IMR-90 (cell line): ENCODE measurements around the gene MYCBP. TPM values are rescaled to one million over a fixed set of nuclear protein-coding genes. Genes with fewer than 3 reads are reported as not detected.

Experiments
- ATAC-seq: fragments of 200-7000 bp; cut with Tn5 transposase; 2 replicates; pipeline ENCODE4 v1.9.1; 2020; ENCODE audit warnings: low read depth, mild to moderate bottlenecking, moderate library complexity
- BruUV-seq: library from RNA; stranded (reverse); fragments of 400-500 nt; replicated peaks from 2 replicates; lab custom pipeline; 2021; lab: Mats Ljungman, UMichigan
- CTCF ChIA-PET: fragments of 300-600 bp; formaldehyde crosslinking; extraction: SDS; loops from one replicate; lab custom pipeline; 2021; ENCODE audit warnings: antibody characterized with exemption; lab: Yijun Ruan, JAX
- POLR2A ChIA-PET: fragments of 300-600 bp; sonication (Branson Sonifier 250); formaldehyde crosslinking; loops from one replicate; lab custom pipeline; 2022; ENCODE audit warnings: antibody characterized with exemption; ENCODE audit not compliant: unreplicated experiment; lab: Charles Lee
- DNase-seq: peaks from one replicate; pipeline ENCODE4 v3.0.0; 2013
- H2AFZ ChIP-seq: replicated peaks from 2 replicates; pipeline ENCODE3; 2013; ENCODE audit warnings: low read length, mild to moderate bottlenecking; ENCODE audit not compliant: poor library complexity
- H2AK5ac ChIP-seq: 2 replicates; pipeline ENCODE4 v1.6.1; 2013; ENCODE audit warnings: low read depth, low read length, inconsistent platforms
- H2AK9ac ChIP-seq: replicated peaks from 2 replicates; pipeline ENCODE3; 2013; ENCODE audit warnings: mild to moderate bottlenecking, low read depth, low read length, moderate library complexity; ENCODE audit not compliant: poor library complexity
- H2BK120ac ChIP-seq: 2 replicates; pipeline ENCODE4 v1.6.1; 2013; ENCODE audit warnings: low read depth, low read length, inconsistent platforms
- H2BK15ac ChIP-seq: 3 replicates; pipeline ENCODE4 v1.6.1; 2013; ENCODE audit warnings: low read depth, low read length, inconsistent platforms
- H2BK20ac ChIP-seq: 2 replicates; pipeline ENCODE4 v1.6.1; 2013; ENCODE audit warnings: low read depth, mild to moderate bottlenecking, inconsistent platforms, low read length, moderate library complexity
- H2BK5ac ChIP-seq: 2 replicates; pipeline ENCODE4 v1.6.1; 2013; ENCODE audit warnings: mild to moderate bottlenecking, low read depth, low read length, inconsistent platforms; ENCODE audit not compliant: poor library complexity, severe bottlenecking
- H3K14ac ChIP-seq: replicated peaks from 2 replicates; pipeline ENCODE4 v1.6.1; 2013; ENCODE audit warnings: low read depth, low read length, inconsistent platforms
- H3K18ac ChIP-seq: 2 replicates; pipeline ENCODE4 v1.6.1; 2013; ENCODE audit warnings: low read depth, low read length, control low read depth
- H3K23ac ChIP-seq: 2 replicates; pipeline ENCODE4 v1.6.1; 2013; ENCODE audit warnings: low read depth, low read length, inconsistent platforms
- H3K27ac ChIP-seq: 2 replicates; pipeline ENCODE4 v1.5.1; 2013; ENCODE audit warnings: mild to moderate bottlenecking, control low read depth, low read length; ENCODE audit not compliant: insufficient read depth
- H3K27me3 ChIP-seq: 2 replicates; pipeline ENCODE4 v1.6.1; 2013; ENCODE audit warnings: low read length; ENCODE audit not compliant: control insufficient read depth, insufficient read depth
- H3K36me3 ChIP-seq: 2 replicates; pipeline ENCODE4 v1.6.1; 2013; ENCODE audit warnings: low read length, mixed read lengths; ENCODE audit not compliant: control insufficient read depth, insufficient read depth
- H3K4ac ChIP-seq: 2 replicates; pipeline ENCODE4 v1.6.1; 2013; ENCODE audit warnings: low read depth, low read length, inconsistent platforms
- H3K4me1 ChIP-seq: 2 replicates; pipeline ENCODE4 v1.6.1; 2013; ENCODE audit warnings: low read length, mixed read lengths; ENCODE audit not compliant: control insufficient read depth, insufficient read depth
- H3K4me2 ChIP-seq: 2 replicates; pipeline ENCODE4 v1.6.1; 2013; ENCODE audit warnings: low read depth, mild to moderate bottlenecking, control low read depth, low read length, moderate library complexity
- H3K4me3 ChIP-seq: 2 replicates; pipeline ENCODE4 v1.5.1; 2013; ENCODE audit warnings: low read depth, mild to moderate bottlenecking, control low read depth, low read length, moderate library complexity; ENCODE audit not compliant: insufficient read depth
- H3K56ac ChIP-seq: 2 replicates; pipeline ENCODE4 v1.6.1; 2013; ENCODE audit warnings: low read length, inconsistent platforms; ENCODE audit not compliant: insufficient read depth; ENCODE audit errors: extremely low read depth
- H3K79me1 ChIP-seq, 2 experiments: 2 replicates each; pipeline ENCODE4 v1.6.1; 2013; ENCODE audit warnings: low read length in 2 of 2, inconsistent platforms in 1 of 2, low read depth in 1 of 2
- H3K9ac ChIP-seq: 2 replicates; pipeline ENCODE4 v1.6.1; 2013; ENCODE audit warnings: low read depth, low read length, control low read depth
- H3K9me1 ChIP-seq: 2 replicates; pipeline ENCODE4 v1.6.1; 2013; ENCODE audit warnings: low read length, inconsistent platforms; ENCODE audit not compliant: insufficient read depth
- H3K9me3 ChIP-seq: 2 replicates; pipeline ENCODE4 v1.6.1; 2013; ENCODE audit warnings: low read length; ENCODE audit not compliant: control insufficient read depth, insufficient read depth
- H4K20me1 ChIP-seq: 2 replicates; pipeline ENCODE4 v1.6.1; 2013; ENCODE audit warnings: low read length, inconsistent platforms; ENCODE audit not compliant: insufficient read depth
- H4K5ac ChIP-seq: 2 replicates; pipeline ENCODE4 v1.6.1; 2013; ENCODE audit warnings: mild to moderate bottlenecking, low read depth, low read length, control low read depth
- H4K8ac ChIP-seq, 2 experiments: 2 replicates each; pipeline ENCODE4 v1.6.1; 2013; ENCODE audit warnings: low read depth in 2 of 2, low read length in 2 of 2, control low read depth in 1 of 2, inconsistent platforms in 1 of 2
- H4K91ac ChIP-seq: 2 replicates; pipeline ENCODE4 v1.6.1; 2013; ENCODE audit warnings: low read depth, low read length, inconsistent platforms; ENCODE audit not compliant: insufficient read depth
- BHLHE40 ChIP-seq: fragments of 150-350 bp; IDR thresholded peaks from 2 replicates; pipeline ENCODE4 v1.6.1; 2016; ENCODE audit warnings: mild to moderate bottlenecking, low read depth, low read length
- CEBPB ChIP-seq: IDR thresholded peaks from 2 replicates; pipeline ENCODE4 v1.6.1; 2012; ENCODE audit warnings: low read depth, low read length, improper control_type of control experiment
- CHD1 ChIP-seq: IDR thresholded peaks from 2 replicates; pipeline ENCODE4 v1.6.1; 2012; ENCODE audit warnings: low read depth, low read length, improper control_type of control experiment
- FOS ChIP-seq: fragments of 150-350 bp; IDR thresholded peaks from 2 replicates; pipeline ENCODE4 v1.6.1; 2016; ENCODE audit warnings: low read depth, low read length
- MAZ ChIP-seq: IDR thresholded peaks from 2 replicates; pipeline ENCODE4 v1.6.1; 2012; ENCODE audit warnings: low read depth, mild to moderate bottlenecking, low read length, improper control_type of control experiment, moderate library complexity, borderline replicate concordance
- MXI1 ChIP-seq: IDR thresholded peaks from 2 replicates; pipeline ENCODE4 v1.6.1; 2012; ENCODE audit warnings: low read depth, mild to moderate bottlenecking, low read length, moderate library complexity, borderline replicate concordance
- NFE2L2 ChIP-seq: fragments of 150-350 bp; IDR thresholded peaks from 2 replicates; pipeline ENCODE4 v1.6.1; 2016; ENCODE audit warnings: low read depth, mild to moderate bottlenecking, low read length
- POLR2A ChIP-seq: IDR thresholded peaks from 2 replicates; pipeline ENCODE4 v1.6.1; 2012; ENCODE audit warnings: mild to moderate bottlenecking, low read depth, low read length
- RAD21 ChIP-seq: IDR thresholded peaks from 2 replicates; pipeline ENCODE4 v1.6.1; 2012; ENCODE audit warnings: low read length, improper control_type of control experiment
- RCOR1 ChIP-seq: IDR thresholded peaks from 2 replicates; pipeline ENCODE4 v1.6.1; 2012; ENCODE audit warnings: mild to moderate bottlenecking, low read length, improper control_type of control experiment; ENCODE audit not compliant: insufficient replicate concordance
- RFX5 ChIP-seq: IDR thresholded peaks from 2 replicates; pipeline ENCODE4 v1.8.0; 2012; ENCODE audit warnings: low read depth, mild to moderate bottlenecking, low read length, moderate library complexity
- SMC3 ChIP-seq: fragments of 150-350 bp; IDR thresholded peaks from 2 replicates; pipeline ENCODE4 v1.6.1; 2016; ENCODE audit warnings: low read depth, mild to moderate bottlenecking, antibody characterized with exemption, low read length, moderate library complexity
- WGBS, 2 experiments: methylation state at CpG; one replicate each; pipeline versions ENCODE4 v1.1.5 to v1.1.7; 2013; ENCODE audit warnings: missing lambda C conversion rate in 2 of 2; ENCODE audit not compliant: insufficient read length in 1 of 2; ENCODE audit errors: extremely low coverage in 2 of 2; 5-methylcytosine and 5-hydroxymethylcytosine counted together
- dilution Hi-C: fragments of 300-500 bp; cut with HindIII; formaldehyde crosslinking; loops from one replicate; pipeline ENCODE4 v1.14.3; 2018; ENCODE audit warnings: low sequenced_read_pairs; ENCODE audit not compliant: unreplicated experiment
- in situ Hi-C: fragments of 300-500 bp; cut with MboI; formaldehyde crosslinking; loops from 3 replicates; pipeline ENCODE4 v1.14.3; 2019; ENCODE audit warnings: low sequenced_read_pairs, inconsistent platforms, mixed read lengths
- intact Hi-C: fragments of 100-400 bp; cut with micrococcal nuclease; formaldehyde crosslinking; loops from 2 replicates; pipeline ENCODE4 v1.10.0; 2022
- polyA plus RNA-seq, 3 experiments: library from polyadenylated mRNA; depleted of rRNA; stranded (reverse); fragments of >200 nt; gene quantifications; 2 replicates each; pipeline ENCODE4 v1.2.3, GENCODE V29; 2012; ENCODE audit warnings: low replicate concordance in 1 of 3
- total RNA-seq: library from RNA; depleted of rRNA; stranded (reverse); fragments of >200 nt; gene quantifications from 2 replicates; pipeline ENCODE4 v1.2.3, GENCODE V29; 2012
- TF ChIP-seq, protein P1 (sequence below): fragments of 150-350 bp; IDR thresholded peaks from 2 replicates; pipeline ENCODE4 v1.6.1; 2016; ENCODE audit warnings: low read depth, mild to moderate bottlenecking, low read length, moderate library complexity, borderline replicate concordance
- TF ChIP-seq, protein P2 (sequence below): fragments of 150-350 bp; IDR thresholded peaks from 2 replicates; pipeline ENCODE4 v1.6.1; 2017; ENCODE audit warnings: mild to moderate bottlenecking, antibody characterized with exemption, low read length, low read depth

Gene MYCBP
- total and polyA plus RNA-seq, 2 of the 4 experiments (the other 2 are of a cell fraction): 9.9 to 11.9 TPM

DNA sequence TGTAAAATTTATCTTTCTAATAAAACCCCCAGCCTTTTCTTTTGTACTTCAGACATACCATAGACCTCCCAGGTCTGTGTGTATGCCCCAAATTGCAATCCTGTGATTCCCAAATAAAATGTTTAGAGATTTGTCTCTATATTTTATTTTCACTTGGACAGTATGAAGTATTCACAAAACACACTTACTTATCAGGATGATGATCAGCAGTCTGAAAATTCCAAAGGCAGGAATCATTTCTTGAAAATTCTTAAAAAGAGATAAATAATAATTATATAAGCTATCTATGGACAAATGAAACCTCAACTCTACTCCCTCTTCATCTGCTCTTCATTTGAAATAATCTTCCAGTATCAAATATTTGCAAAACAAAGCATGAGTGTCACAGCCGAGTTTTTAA is 19.8 kb upstream of the MYCBP start:
- Histone ChIP-seq H2AK5ac (no peak overlapping the region), H3K4me3 (no peak overlapping the region), H3K4me1 (no peaks in the 10 kb centered on the region), H3K4me2 (no peak overlapping the region), H4K20me1 (no peaks in the 10 kb centered on the region), H3K14ac (no peak overlapping the region), H2BK120ac (no peak overlapping the region), H3K36me3 (no peaks in the 10 kb centered on the region), H2AFZ (no peak overlapping the region), H3K9me1 (no peaks in the 10 kb centered on the region), H2BK20ac (no peak overlapping the region), H3K23ac (no peak overlapping the region), H2AK9ac (no peak overlapping the region), H4K8ac (no peak overlapping the region), H4K5ac (no peak overlapping the region), H2BK5ac (no peak overlapping the region), H3K9ac (no peak overlapping the region), H3K9me3 (no peaks in the 10 kb centered on the region), H3K4ac (no peak overlapping the region), H3K27ac (no peak overlapping the region), H3K27me3 (no peaks in the 10 kb centered on the region), H3K56ac (no peak overlapping the region), H2BK15ac (no peak overlapping the region), H4K91ac (no peak overlapping the region), H3K18ac (no peak overlapping the region), H3K79me1 (no peaks in the 10 kb centered on the region)
- CTCF ChIA-PET: no interaction called here
- TF ChIP-seq RCOR1: no peak
- no peak for TF ChIP-seq RAD21
- TF ChIP-seq BHLHE40: no peak
- no peak for TF ChIP-seq RFX5
- TF ChIP-seq, protein P1, sequence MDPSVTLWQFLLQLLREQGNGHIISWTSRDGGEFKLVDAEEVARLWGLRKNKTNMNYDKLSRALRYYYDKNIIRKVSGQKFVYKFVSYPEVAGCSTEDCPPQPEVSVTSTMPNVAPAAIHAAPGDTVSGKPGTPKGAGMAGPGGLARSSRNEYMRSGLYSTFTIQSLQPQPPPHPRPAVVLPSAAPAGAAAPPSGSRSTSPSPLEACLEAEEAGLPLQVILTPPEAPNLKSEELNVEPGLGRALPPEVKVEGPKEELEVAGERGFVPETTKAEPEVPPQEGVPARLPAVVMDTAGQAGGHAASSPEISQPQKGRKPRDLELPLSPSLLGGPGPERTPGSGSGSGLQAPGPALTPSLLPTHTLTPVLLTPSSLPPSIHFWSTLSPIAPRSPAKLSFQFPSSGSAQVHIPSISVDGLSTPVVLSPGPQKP: no peak
- TF ChIP-seq SMC3: no peak
- no peak for TF ChIP-seq POLR2A
- TF ChIP-seq CEBPB: no peak
- TF ChIP-seq MXI1: no peak
- TF ChIP-seq FOS: no peak
- no peak for TF ChIP-seq MAZ
- no peak for TF ChIP-seq NFE2L2
- TF ChIP-seq CHD1: no peak
- TF ChIP-seq, protein P2, sequence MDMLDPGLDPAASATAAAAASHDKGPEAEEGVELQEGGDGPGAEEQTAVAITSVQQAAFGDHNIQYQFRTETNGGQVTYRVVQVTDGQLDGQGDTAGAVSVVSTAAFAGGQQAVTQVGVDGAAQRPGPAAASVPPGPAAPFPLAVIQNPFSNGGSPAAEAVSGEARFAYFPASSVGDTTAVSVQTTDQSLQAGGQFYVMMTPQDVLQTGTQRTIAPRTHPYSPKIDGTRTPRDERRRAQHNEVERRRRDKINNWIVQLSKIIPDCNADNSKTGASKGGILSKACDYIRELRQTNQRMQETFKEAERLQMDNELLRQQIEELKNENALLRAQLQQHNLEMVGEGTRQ: no peak
- intact Hi-C loops (no loop called here), dilution Hi-C loops (no loop called here), in situ Hi-C loops (no loop called here)
- WGBS, 2 experiments: no CpG with 5 or more reads among the region's 1 CpG
- no TSS peak for BruUV-seq
- DNase-seq (no peak), ATAC-seq (no peak)
- POLR2A ChIA-PET: interaction anchor here (0.7 kb wide), 1 partner anchor 46 kb away, joined by 4 read pairs; no protein-coding TSS in a partner anchor
